Left ventricle myocardium superior (tissue), 1 donor: ENCODE results near the gene KRT39. TPM values are rescaled to one million over a fixed set of nuclear protein-coding genes. Genes with fewer than 3 reads are reported as not detected.

Experiments
- ATAC-seq: fragments of 200-7000 bp; cut with Tn5 transposase; one replicate; pipeline ENCODE4 v1.9.1; 2020; ENCODE audit warnings: mild to moderate bottlenecking, moderate library complexity
- DNase-seq: peaks from one replicate; pipeline ENCODE4 v3.0.0-alpha.2; 2020
- intact Hi-C: fragments of 100-400 bp; cut with micrococcal nuclease; formaldehyde crosslinking; loops from one replicate; pipeline ENCODE4 v1.11.0; 2022
- total RNA-seq: library from RNA; stranded (reverse); fragmentation: NEBNext Ultra II Directional; extraction: Animal tissue kit (Norgen Biotek cat#: 25700); gene quantifications from one replicate; pipeline ENCODE4 v1.2.1, GENCODE V29; 2021
- donor health status: DM: no; HTN: yes; CAD: no; lungs with severe emphysema.

Gene KRT39
- total RNA-seq, 1 donor from 2014 or later = not detected

DNA sequence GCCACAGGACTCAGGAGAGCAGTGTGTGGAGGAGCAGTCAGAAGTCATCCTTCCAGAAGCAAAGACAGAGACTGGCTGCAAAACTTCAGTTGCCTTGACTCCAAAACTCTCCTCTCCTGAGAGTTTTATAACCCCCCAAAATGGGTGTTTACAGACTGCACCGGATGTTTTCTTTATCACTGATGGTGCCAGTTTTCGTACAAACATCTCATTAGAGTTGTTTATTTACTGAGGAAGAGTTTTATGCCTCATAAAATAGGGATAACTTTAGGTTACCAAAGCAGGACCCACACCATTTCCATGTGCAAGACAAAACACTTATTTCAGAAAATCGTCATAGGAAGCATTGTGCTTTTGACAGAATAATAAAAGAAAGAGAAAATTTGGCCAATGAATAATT lies 17.5 kb upstream of the KRT39 start, which contains the start of gene KRT40:
Gene KRT40, minus strand, starts transcription at position 101 of the 400 bp plus-strand sequence. Its CDS starts 53 bp downstream, at position 48.
- intact Hi-C loops = no loop called here
- no peak for DNase-seq

GRCh38 chr17:40981115-40981514 lies 14.4 kb upstream of the KRT39 start:
- ATAC-seq = no peak
- intact Hi-C loops = no loop called here
- DNase-seq = no peak

More for the DNA sequence above, 17.5 kb upstream of the KRT39 start, which contains the start of gene KRT40:
- no peak for ATAC-seq

- intact Hi-C loops = no loop called here
- DNase-seq = no peak
- no peak for ATAC-seq
These were observed 13.8 kb upstream of the KRT39 start for GRCh38 chr17:40980596-40980995.

DNA sequence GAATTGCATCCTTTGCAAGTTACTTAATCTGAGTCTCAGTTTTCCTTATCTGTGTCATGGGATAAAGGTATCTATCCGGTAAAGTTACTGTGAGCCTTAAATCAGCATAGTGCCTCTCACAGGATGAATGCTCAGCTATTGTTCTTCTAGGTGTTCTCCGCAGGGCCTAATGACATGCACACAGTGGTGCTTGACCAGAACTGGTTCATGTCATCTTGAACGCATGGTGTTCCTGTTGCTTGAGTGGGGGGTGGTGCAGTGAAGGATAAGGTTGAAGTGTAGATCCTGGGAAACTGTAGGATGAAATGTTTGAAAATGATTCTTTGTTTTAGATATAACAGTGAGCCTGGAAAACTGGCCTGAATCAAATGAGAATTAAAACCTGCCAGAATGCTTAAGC lies 13.4 kb upstream of the KRT39 start:
- ATAC-seq = no peak
- no peak for DNase-seq
- intact Hi-C loops = no loop called here

- intact Hi-C loops = no loop called here
- ATAC-seq = no peak
- DNase-seq = no peak
These were observed 11.9 kb upstream of the KRT39 start for GRCh38 chr17:40978575-40979151.

DNA sequence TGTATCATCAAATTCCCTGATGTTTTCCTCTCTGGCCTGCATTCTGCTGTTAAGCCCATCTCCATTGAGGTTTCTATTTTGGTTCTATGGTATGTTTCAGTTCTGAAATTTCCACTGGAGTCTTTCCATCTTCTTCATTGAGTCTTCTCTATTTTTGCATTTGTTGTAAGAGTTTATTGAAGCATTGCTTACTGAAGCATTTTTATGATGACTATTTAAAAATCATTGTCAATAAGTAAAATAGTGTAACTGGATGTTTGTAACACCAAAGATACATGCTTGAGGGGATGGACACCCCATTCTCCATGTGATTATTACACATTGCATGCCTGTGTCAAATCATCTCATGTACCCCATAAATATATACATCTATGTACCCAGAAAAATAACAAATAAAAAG lies 8.8 kb upstream of the KRT39 start:
- ATAC-seq (no peak), DNase-seq (no peak)
- intact Hi-C loops = no loop called here

DNA sequence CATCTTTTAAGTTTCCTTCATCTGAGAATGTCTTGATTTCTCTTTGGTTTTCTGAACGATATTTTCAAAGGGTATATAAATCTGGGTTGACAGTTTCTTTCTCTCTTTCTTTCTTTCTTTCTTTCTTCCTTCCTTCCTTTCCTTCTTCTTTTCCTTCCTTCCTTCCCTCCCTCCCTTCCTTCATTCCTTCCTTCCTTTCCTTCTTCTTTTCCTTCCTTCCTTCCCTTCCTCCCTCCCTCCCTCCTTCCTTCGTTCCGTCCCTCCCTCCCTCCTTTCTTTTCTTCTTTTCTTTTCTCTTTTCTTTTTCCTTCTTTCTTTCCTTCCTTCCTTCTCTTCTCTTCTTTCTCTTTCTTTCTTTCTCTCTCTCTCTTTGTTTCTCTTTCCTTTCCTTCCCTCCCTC lies 7.6 kb upstream of the KRT39 start:
- intact Hi-C loops = no loop called here
- no peak for ATAC-seq
- DNase-seq = no peak

GRCh38 chr17:40967582-40967981 lies 834 bp upstream of the KRT39 start:
- ATAC-seq (no peak), DNase-seq (no peak)
- intact Hi-C loops = loop anchor here (2.0 kb wide), 1 partner anchor 63 kb away; the partner anchor contains the start of gene KRTAP1-4

DNA sequence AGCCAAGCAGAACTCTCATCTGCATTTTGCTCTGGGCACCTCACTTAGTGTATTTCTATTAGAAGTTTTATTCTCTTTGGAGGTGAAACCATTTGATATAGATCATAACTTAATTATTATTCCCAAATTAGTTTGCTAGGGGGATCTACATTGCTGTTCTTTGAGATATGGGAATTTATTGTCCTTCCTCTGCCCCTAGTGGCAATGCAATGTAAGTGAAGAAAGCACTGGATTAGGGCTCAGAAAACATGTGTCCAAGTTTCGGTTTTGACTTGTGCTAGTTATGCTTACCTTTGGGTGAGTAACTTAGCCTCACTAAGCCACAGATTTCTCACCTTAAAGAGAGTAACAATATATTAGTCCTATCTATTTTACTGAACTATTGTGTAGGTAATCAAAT lies 2.9 kb downstream of the KRT39 start:
- no peak for ATAC-seq
- intact Hi-C loops = no loop called here
- DNase-seq = no peak

DNA sequence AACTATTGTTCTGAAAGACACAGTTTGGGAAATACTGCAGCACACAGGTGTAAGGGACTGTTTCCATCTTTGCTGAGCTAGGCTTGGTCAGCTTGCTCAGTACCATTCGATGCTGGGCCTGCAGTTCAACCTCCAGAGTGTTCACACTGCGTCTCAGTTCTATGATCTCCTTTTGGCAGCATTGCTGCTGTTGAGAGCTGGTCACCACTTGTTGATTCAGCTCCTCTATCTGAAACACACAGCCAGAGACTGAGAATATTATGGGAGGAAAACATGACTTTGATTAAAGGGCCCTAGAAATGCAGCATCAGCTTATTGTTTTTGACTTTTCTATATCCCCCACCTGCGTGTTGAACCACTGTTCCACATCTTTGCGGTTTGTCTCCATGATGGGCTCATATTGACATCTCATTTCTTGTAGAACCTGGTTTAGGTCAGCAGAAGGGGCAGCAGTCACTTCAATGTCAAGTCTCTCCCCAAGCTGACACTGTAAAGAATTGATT lies 4.6 kb downstream of the KRT39 start:
- DNase-seq (no peak), ATAC-seq (no peak)
- intact Hi-C loops = no loop called here

DNA sequence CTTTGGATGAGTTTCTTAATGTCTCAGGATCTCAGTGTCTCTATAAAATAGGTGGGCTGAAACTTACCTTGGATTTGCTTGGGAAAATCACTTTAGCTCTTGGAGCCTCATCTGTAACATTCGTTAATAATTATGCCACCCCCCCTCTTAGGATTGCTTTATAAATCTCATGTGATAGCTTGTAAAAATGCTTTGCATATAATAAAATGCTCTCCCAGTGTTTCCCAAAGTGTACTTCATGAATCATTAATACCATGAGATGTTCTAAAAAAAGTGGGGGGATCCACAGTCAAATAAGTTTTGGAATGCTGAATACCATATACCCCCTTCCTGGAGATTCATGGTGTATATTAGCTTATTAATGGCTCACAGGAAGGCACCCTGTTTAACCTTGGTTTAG lies 5.2 kb downstream of the KRT39 start:
- ATAC-seq (no peak), DNase-seq (no peak)
- intact Hi-C loops = no loop called here

- intact Hi-C loops = no loop called here
- no peak for DNase-seq
- ATAC-seq = no peak
These were observed 6.6 kb downstream of the KRT39 start for GRCh38 chr17:40960144-40960543.

GRCh38 chr17:40958086-40958953 lies 8.4 kb downstream of the KRT39 start:
- DNase-seq = no peak
- intact Hi-C loops = no loop called here
- ATAC-seq = no peak

DNA sequence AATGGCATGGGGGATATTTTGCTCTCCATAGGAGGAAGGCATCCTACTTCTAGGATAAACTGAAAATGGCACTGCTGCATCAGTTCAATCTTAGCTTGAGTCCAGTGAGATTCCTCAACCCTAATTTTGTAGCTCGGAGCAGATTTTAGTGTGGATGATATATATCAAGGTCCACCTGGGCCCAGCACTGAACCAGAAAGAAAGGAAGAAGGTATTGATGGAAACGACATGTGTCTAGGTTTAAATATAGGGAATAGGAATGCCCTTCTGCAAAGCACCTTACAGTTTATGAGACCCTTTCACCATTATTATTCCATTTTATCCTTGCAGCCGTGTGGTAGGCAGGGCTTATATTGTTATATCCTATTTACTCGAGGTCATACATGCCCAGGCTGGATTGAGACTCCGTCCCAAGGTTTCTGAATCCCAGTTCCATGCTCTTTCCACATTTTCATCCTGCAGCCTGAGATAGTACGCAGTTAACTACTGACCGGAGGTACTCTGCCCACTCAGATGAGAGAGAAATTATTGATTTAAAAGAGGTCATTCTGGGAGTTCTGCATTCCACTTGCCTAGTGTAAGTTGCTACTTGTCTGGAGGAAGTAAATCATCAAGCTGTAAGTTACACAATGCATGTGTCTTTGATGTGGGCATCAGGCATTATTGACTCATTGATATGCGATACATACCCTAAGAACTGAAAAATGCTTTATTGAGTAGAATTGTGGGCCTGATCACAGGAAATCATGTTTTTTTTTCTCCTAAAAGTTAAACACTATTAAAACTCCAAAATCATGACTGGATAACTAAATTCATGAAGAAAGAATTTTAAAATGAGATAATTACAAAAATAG lies 10.1 kb downstream of the KRT39 start:
- intact Hi-C loops = no loop called here
- DNase-seq (no peak), ATAC-seq (no peak)

- no peak for ATAC-seq
- intact Hi-C loops = no loop called here
These were observed 12.9 kb downstream of the KRT39 start for GRCh38 chr17:40953881-40954280.

GRCh38 chr17:40952661-40953060 lies 14.1 kb downstream of the KRT39 start:
- ATAC-seq (no peak), DNase-seq (no peak)
- intact Hi-C loops = no loop called here

More at GRCh38 chr17:40953881-40954280, 12.9 kb downstream of the KRT39 start:
- DNase-seq = no peak

- intact Hi-C loops = no loop called here
- DNase-seq (no peak), ATAC-seq (no peak)
These were observed 14.6 kb downstream of the KRT39 start for GRCh38 chr17:40952154-40952553.

DNA sequence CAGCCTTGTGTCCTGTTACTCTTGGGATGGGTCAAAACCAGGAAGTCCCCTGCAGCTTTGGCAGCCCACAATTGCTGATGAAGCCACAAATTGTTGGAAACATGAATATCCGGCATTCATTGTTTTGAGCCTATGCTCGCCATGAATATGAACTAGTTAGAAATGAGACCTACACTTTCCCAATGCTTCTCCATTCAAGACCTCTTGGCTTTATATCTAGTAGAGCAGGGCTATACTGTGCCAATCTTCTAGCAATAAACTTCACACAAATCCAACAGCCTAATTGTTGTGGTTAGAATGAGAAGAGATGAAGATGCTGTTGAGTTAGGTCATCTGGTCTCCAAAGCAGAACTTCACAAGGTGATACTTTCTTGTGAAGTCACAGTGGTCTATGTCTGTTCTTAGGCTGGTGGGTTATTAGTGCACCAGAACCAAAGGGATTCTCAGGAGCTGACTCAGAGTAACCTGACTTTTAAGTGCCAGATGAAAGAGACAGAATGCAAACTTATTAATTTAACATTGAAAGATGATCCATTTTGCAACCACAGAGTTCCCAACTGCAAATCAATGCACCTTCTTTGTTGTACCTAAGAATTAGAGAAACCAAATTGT lies 15.6 kb downstream of the KRT39 start:
- DNase-seq (no peak), ATAC-seq (no peak)
- intact Hi-C loops = no loop called here

- ATAC-seq = no peak
- intact Hi-C loops = no loop called here
- DNase-seq = no peak
These were observed 16.6 kb downstream of the KRT39 start for GRCh38 chr17:40950176-40950575.
